Endothelial cell of umbilical vein (primary cell): ENCODE measurements around the gene FOLR3. TPM values are rescaled to one million over a fixed set of nuclear protein-coding genes. Genes with fewer than 3 reads are reported as not detected.

Source experiments
- BruUV-seq: library from RNA; stranded (reverse); fragments of 400-500 nt; replicated peaks from 2 replicates; lab custom pipeline; 2021; lab: Mats Ljungman, UMichigan
- CTCF ChIA-PET: fragments of 300-600, 350-600 bp; sonication (Branson Sonifier 250); formaldehyde crosslinking; loops from one replicate; lab custom pipeline; 2021; ENCODE audit warnings: antibody characterized with exemption, inconsistent platforms; lab: Charles Lee
- POLR2A ChIA-PET: fragments of 300-600, 350-600 bp; sonication (Branson Sonifier 250); formaldehyde crosslinking; loops from one replicate; lab custom pipeline; 2021; ENCODE audit warnings: antibody characterized with exemption, inconsistent platforms; lab: Charles Lee
- DNase-seq: peaks from one replicate; pipeline ENCODE4 v3.0.0-alpha.2; 2011; ENCODE audit warnings: low read depth, low spot score
- FAIRE-seq: peaks from 2 replicates; lab custom pipeline; 2011; peaks lifted over from hg19 to GRCh38; lab: Jason Lieb, UNC
- H2AFZ ChIP-seq: 2 replicates; pipeline ENCODE4 v1.6.0; 2012; ENCODE audit warnings: low read depth, low read length, control low read depth, inconsistent platforms
- H3K27ac ChIP-seq: 2 replicates; pipeline ENCODE4 v1.5.1; 2011; ENCODE audit warnings: low read depth, mild to moderate bottlenecking, control low read depth, low read length, moderate library complexity; ENCODE audit not compliant: insufficient read depth
- H3K27me3 ChIP-seq, 2 experiments: 2 replicates each; pipeline versions ENCODE4 v1.6.0 to v1.6.1; 2011; ENCODE audit warnings: low read length in 2 of 2, mixed read lengths in 1 of 2; ENCODE audit not compliant: control insufficient read depth in 2 of 2, insufficient read depth in 2 of 2
- H3K36me3 ChIP-seq, 2 experiments: 2 replicates in 1 of 2; 3 replicates in 1 of 2; pipeline ENCODE4 v1.5.1; 2011; ENCODE audit warnings: low read length in 2 of 2, mild to moderate bottlenecking in 1 of 2, moderate library complexity in 1 of 2; ENCODE audit not compliant: control insufficient read depth in 2 of 2, insufficient read depth in 2 of 2; ENCODE audit errors: extremely low read depth in 1 of 2
- H3K4me1 ChIP-seq: 3 replicates; pipeline ENCODE4 v1.5.1; 2011; ENCODE audit warnings: mild to moderate bottlenecking, low read length; ENCODE audit not compliant: control insufficient read depth, insufficient read depth; ENCODE audit errors: extremely low read depth
- H3K4me2 ChIP-seq: 2 replicates; pipeline ENCODE4 v1.6.1; 2011; ENCODE audit warnings: low read length, control low read depth, mixed read lengths; ENCODE audit not compliant: insufficient read depth
- H3K4me3 ChIP-seq, 3 experiments: fragments of 200-600 bp in 1 of 3; sonication (generic), shearing (Covaris generic) in 1 of 3; replicated peaks in 1 of 3; 2 replicates each; pipeline ENCODE4 v1.5.1; 2011 to 2016; ENCODE audit warnings: control low read depth in 3 of 3, low read length in 3 of 3, mild to moderate bottlenecking in 2 of 3, inconsistent platforms in 1 of 3, low read depth in 1 of 3, moderate library complexity in 1 of 3; ENCODE audit not compliant: insufficient read depth in 1 of 3
- H3K79me2 ChIP-seq: 2 replicates; pipeline ENCODE4 v1.6.0; 2012; ENCODE audit warnings: low read length, inconsistent platforms; ENCODE audit not compliant: control insufficient read depth, insufficient read depth
- H3K9ac ChIP-seq: replicated peaks from 2 replicates; pipeline ENCODE3; 2011; ENCODE audit warnings: low read length, control low read depth; ENCODE audit not compliant: insufficient read depth; ENCODE audit errors: extremely low read depth
- H3K9me1 ChIP-seq: replicated peaks from 3 replicates; pipeline ENCODE4 v1.6.0; 2011; ENCODE audit warnings: mild to moderate bottlenecking, low read length; ENCODE audit not compliant: control insufficient read depth, insufficient read depth; ENCODE audit errors: extremely low read depth
- H3K9me3 ChIP-seq: replicated peaks from 2 replicates; pipeline ENCODE4 v1.5.1; 2012; ENCODE audit warnings: low read length, inconsistent platforms; ENCODE audit not compliant: control insufficient read depth, insufficient read depth
- H4K20me1 ChIP-seq: replicated peaks from 2 replicates; pipeline ENCODE3; 2011; ENCODE audit warnings: mild to moderate bottlenecking, low read length; ENCODE audit not compliant: control insufficient read depth, insufficient read depth; ENCODE audit errors: extremely low read depth
- EZH2 ChIP-seq: IDR thresholded peaks from 2 replicates; pipeline ENCODE4 v1.6.1; 2012; ENCODE audit warnings: borderline replicate concordance, low read depth, mild to moderate bottlenecking, moderate library complexity, low read length, inconsistent platforms; ENCODE audit not compliant: severe bottlenecking
- FOS ChIP-seq: IDR thresholded peaks from 2 replicates; pipeline ENCODE4 v1.6.1; 2011; ENCODE audit warnings: mild to moderate bottlenecking, low read length, moderate library complexity, borderline replicate concordance; ENCODE audit not compliant: insufficient read depth
- GATA2 ChIP-seq: IDR thresholded peaks from 2 replicates; pipeline ENCODE4 v1.7.0; 2011; ENCODE audit warnings: low read depth, mild to moderate bottlenecking, moderate library complexity, mixed read lengths, low read length; ENCODE audit not compliant: insufficient read length, insufficient read depth
- JUN ChIP-seq: IDR thresholded peaks from 2 replicates; pipeline ENCODE4 v1.6.1; 2011; ENCODE audit warnings: borderline replicate concordance, low read depth; ENCODE audit not compliant: insufficient read length, insufficient read depth
- MAX ChIP-seq: IDR thresholded peaks from 2 replicates; pipeline ENCODE4 v1.6.1; 2011; ENCODE audit not compliant: insufficient read depth, insufficient read length
- MYC ChIP-seq: IDR thresholded peaks from one replicate; pipeline ENCODE4 v1.6.1; 2011; ENCODE audit warnings: mild to moderate bottlenecking, low read depth, low read length
- POLR2A ChIP-seq: IDR thresholded peaks from 2 replicates; pipeline ENCODE4 v1.6.1; 2012; ENCODE audit warnings: low read depth, mild to moderate bottlenecking, control low read depth, low read length
- POLR2AphosphoS5 ChIP-seq: IDR thresholded peaks from 2 replicates; pipeline ENCODE4 v1.6.1; 2012; ENCODE audit warnings: low read depth, mild to moderate bottlenecking, control low read depth, low read length, moderate library complexity; ENCODE audit not compliant: insufficient read depth
- dilution Hi-C: fragments of 300-500 bp; cut with MboI; formaldehyde crosslinking; loops from one replicate; pipeline ENCODE4 v1.15.0; 2019; ENCODE audit warnings: low sequenced_read_pairs; ENCODE audit not compliant: extremely low pct_ligation_motif_present
- intact Hi-C: fragments of 100-400 bp; cut with micrococcal nuclease; formaldehyde crosslinking; loops from one replicate; pipeline ENCODE4 v1.10.0; 2022
- polyA plus RNA-seq, 4 experiments: library from polyadenylated mRNA; depleted of rRNA in 3 of 4; stranded (reverse) in 3 of 4; unstranded in 1 of 4; fragments of >200 nt; gene quantifications; 2 replicates each; pipeline versions ENCODE4 v1.2.1 to v1.2.3, GENCODE V29; 2011 to 2012; ENCODE audit warnings: missing spikeins in 1 of 4
- total RNA-seq: library from RNA; stranded (reverse); gene quantifications from 2 replicates; pipeline ENCODE4 v1.2.3, GENCODE V29; 2021

The FOLR3 gene
- total and polyA plus RNA-seq, 2 donors (not counting 3 experiments of a cell fraction or from before 2014, with no cell fraction given) = not detected

GRCh38 chr11:72132646-72133045, 2.9 kb upstream of the FOLR3 start:
- TF ChIP-seq MAX (no peak), POLR2A (no peak), MYC (no peak), JUN (no peak), EZH2 (no peak), GATA2 (no peak), FOS (no peak), POLR2AphosphoS5 (no peak)
- Histone ChIP-seq H3K27ac (no peak overlapping the region), H3K4me2 (no peak overlapping the region), H2AFZ (no peak overlapping the region), H4K20me1 (no peaks in the 10 kb centered on the region), H3K36me3 (no peaks in the 10 kb centered on the region), H3K27me3 (peaks cover 5 to 6% of the 10 kb centered on the region in 2 experiments), H3K4me1 (no peaks in the 10 kb centered on the region), H3K4me3 (no peak overlapping the region), H3K9me1 (no peaks in the 10 kb centered on the region), H3K9me3 (no peaks in the 10 kb centered on the region), H3K79me2 (no peaks in the 10 kb centered on the region), H3K9ac (no peak overlapping the region)
- no TSS peak for BruUV-seq
- CTCF ChIA-PET = interaction anchor here (1.0 to 1.1 kb wide), 2 partner anchors 12 to 108 kb away, joined by 3 to 5 read pairs; no protein-coding TSS in a partner anchor
- FAIRE-seq (no peak), DNase-seq (no peak)
- intact Hi-C loops (no loop called here), dilution Hi-C loops (no loop called here)
- POLR2A ChIA-PET = no interaction called here
